Right atrium auricular region (tissue), 2 donors: ENCODE measurements around the gene TMEM37. TPM values are rescaled to one million over a fixed set of nuclear protein-coding genes. Genes with fewer than 3 reads are reported as not detected.
"Not testable (repeated sequence)": the region's sequence is repeated elsewhere in the genome, so short reads cannot be mapped to it uniquely, and the experiment has no call there.

Experiments used
- DNase-seq: peaks from one replicate; pipeline ENCODE4 v3.0.0-alpha.2; 2019; ENCODE audit warnings: low spot score
- H3K27ac ChIP-seq, 2 donors: fragments of 200-600 bp; sonication (generic); 1 replicate in 1 of 2; 2 replicates in 1 of 2; pipeline ENCODE4 v1.5.1; 2016 to 2019
- H3K27me3 ChIP-seq, 2 donors: fragments of 200-600 bp; sonication (generic); one replicate each; pipeline versions ENCODE4 v1.5.1 to v1.6.0; 2017 to 2019
- H3K36me3 ChIP-seq: fragments of 200-600 bp; sonication (generic); one replicate; pipeline ENCODE4 v1.5.1; 2016
- H3K4me1 ChIP-seq, 2 donors: fragments of 200-600 bp; sonication (generic); one replicate each; pipeline versions ENCODE4 v1.5.1 to v1.6.0; 2017 to 2019
- H3K4me3 ChIP-seq, 2 donors: fragments of 200-600 bp; sonication (generic); 1 replicate in 1 of 2; 2 replicates in 1 of 2; pipeline ENCODE4 v1.5.1; 2017 to 2019; ENCODE audit warnings: mild to moderate bottlenecking in 1 of 2, moderate library complexity in 1 of 2
- H3K9me3 ChIP-seq, 2 donors: fragments of 200-600 bp; sonication (generic); one replicate each; pipeline ENCODE4 v1.5.1; 2019
- total RNA-seq, 2 donors: library from RNA; depleted of rRNA; stranded (reverse); fragments of >200 nt; gene quantifications; one replicate each; pipeline ENCODE4 v1.1.0, GENCODE V29; 2016
- TF ChIP-seq, protein P1 (sequence below), 2 donors: fragments of 200-600 bp; sonication (generic); IDR thresholded peaks; one replicate each; pipeline ENCODE4 v1.5.1; 2019; ENCODE audit warnings: antibody characterized with exemption in 2 of 2

Gene TMEM37
- total RNA-seq, 2 donors from 2014 or later, result 3.3 to 5.4 TPM

DNA sequence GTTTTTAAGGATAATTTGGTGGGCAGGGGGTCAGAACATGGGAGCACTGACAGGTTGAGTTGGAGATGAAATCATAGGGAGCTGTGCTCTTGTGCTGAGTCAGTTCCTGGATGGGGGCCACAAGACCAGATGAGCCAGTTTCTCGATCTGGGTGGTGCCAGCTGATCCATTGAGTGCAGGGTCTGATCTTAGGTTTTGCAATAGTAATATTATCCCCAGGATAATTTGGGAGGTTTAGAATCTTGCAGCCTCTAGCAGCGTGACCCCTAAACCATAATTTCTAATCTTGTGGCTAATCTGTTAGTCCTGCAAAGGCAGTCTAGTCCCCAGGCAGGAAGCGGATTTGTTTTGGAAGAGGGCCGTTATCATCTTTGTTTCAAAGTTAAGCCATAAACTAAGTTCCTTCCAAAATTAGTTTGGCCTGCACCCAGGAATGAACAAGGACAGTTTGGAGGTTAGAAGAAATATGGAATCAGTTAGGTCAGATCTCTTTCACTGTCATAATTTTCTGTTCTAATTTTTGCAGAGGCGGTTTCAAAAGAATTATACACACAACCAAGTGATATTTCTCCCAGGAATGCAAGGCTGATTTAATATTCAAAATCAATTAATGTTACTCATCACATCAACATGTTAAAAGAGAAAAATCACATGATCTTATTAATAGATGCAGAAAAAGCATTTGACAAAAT is 41.9 kb upstream of the TMEM37 start:
- DNase-seq, result no peak
- Histone ChIP-seq H3K27me3 (no peaks in the 10 kb centered on the region), H3K4me3 (no peak overlapping the region), H3K36me3 (no peaks in the 10 kb centered on the region), H3K27ac (peak overlapping the region; percentile 46 to 47), H3K9me3 (no peaks in the 10 kb centered on the region), H3K4me1 (peaks cover 0 to 27% of the 10 kb centered on the region in 2 donors)
- TF ChIP-seq, protein P1, sequence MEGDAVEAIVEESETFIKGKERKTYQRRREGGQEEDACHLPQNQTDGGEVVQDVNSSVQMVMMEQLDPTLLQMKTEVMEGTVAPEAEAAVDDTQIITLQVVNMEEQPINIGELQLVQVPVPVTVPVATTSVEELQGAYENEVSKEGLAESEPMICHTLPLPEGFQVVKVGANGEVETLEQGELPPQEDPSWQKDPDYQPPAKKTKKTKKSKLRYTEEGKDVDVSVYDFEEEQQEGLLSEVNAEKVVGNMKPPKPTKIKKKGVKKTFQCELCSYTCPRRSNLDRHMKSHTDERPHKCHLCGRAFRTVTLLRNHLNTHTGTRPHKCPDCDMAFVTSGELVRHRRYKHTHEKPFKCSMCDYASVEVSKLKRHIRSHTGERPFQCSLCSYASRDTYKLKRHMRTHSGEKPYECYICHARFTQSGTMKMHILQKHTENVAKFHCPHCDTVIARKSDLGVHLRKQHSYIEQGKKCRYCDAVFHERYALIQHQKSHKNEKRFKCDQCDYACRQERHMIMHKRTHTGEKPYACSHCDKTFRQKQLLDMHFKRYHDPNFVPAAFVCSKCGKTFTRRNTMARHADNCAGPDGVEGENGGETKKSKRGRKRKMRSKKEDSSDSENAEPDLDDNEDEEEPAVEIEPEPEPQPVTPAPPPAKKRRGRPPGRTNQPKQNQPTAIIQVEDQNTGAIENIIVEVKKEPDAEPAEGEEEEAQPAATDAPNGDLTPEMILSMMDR (IDR thresholded peaks at IDR 0.05), result no peak

DNA sequence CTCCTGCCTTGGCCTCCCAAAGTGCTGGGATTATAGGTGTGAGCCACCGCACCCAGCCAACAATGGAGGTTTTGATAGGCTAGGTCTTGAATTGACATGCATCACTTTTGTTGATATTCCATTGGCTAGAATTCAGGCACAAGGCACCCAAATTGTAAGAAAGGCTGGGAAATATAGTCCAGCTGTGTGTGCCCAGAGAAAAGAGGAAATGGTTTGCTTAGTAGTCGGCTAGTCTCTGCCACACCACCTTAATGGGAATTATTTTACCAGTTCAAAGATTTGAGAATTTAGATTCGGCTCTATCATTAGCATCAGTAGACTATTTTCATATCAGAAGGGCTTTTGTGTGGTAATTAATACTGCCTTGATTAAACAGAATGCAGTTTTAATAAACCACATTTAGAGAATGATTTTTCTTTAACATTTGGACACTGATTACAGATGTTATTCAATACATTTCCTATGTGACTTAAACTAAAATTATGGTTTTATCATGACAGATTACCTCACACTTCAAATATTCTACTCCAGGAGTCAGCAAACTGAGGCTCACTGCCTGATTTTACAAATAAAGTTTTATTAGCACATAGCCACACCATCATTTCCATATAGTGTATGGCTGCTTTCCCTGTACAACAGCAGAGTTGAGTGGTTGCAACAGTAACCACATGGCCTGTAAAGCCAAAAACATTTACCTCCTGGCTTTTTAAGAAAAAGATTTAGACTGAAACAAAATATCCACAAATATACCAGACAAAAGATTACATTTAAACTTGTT is 37.5 kb upstream of the TMEM37 start:
- Histone ChIP-seq H3K4me3 (no peak overlapping the region), H3K4me1 (peaks cover 0 to 12% of the 10 kb centered on the region in 2 donors), H3K27ac (no peak overlapping the region), H3K36me3 (no peaks in the 10 kb centered on the region), H3K27me3 (no peaks in the 10 kb centered on the region), H3K9me3 (no peaks in the 10 kb centered on the region)
- TF ChIP-seq, protein P1 (IDR thresholded peaks at IDR 0.05), result no peak
- DNase-seq, result no peak

DNA sequence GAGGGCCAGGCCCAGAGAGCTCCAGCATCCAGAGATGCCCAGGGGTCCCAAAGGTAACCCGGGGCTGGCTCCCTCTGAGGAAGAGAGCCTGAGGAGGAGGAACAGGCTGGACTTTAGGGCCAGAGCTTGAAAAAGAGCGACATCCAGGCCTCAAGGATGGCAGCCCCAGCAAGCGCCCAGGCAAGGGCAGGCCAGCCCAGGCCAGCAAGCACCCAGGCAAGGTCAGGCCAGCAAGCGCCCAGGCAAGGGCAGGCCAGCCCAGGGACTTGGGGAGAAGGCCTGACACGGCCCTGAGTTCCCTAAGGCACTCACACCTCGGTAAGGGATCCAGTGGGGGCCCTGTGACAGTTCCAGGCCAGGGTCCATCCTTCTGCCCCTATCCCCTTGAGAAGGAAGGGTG is 34.5 kb upstream of the TMEM37 start:
- Histone ChIP-seq H3K9me3 (no peaks in the 10 kb centered on the region), H3K36me3 (no peaks in the 10 kb centered on the region), H3K4me1 (peaks cover 0 to under 1% of the 10 kb centered on the region in 2 donors), H3K27me3 (no peaks in the 10 kb centered on the region), H3K27ac (no peak overlapping the region), H3K4me3 (no peak overlapping the region)
- DNase-seq, result no peak
- TF ChIP-seq, protein P1 (IDR thresholded peaks at IDR 0.05), result no peak

DNA sequence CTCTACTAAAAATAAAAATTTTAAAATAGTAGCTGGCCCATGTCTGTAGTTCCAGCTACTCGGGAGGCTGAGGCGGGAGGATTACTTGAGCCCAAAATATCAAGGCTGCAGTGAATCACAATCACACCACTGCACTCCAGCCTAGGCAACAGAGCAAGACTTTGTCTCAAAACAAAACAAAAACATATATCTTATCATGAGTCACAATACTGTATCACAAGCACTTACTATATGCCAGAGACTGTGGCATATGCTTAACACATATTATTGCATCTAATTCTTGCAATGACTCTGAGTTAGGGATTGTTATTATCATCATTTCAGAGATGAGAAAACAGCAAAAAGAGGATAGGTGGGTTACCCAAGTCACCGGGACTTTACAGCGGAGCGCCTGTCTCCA is 29.5 kb upstream of the TMEM37 start:
- no peak overlapping the region for H3K27ac ChIP-seq
- TF ChIP-seq, protein P1 (IDR thresholded peaks at IDR 0.05), result no peak
- H3K27me3 ChIP-seq, result no peaks in the 10 kb centered on the region
- no peak overlapping the region for H3K4me3 ChIP-seq
- no peak for DNase-seq
- H3K4me1 ChIP-seq, result peaks cover 0 to 11% of the 10 kb centered on the region in 2 donors
- H3K36me3 ChIP-seq, result no peaks in the 10 kb centered on the region
- H3K9me3 ChIP-seq, result peaks cover 0 to 4% of the 10 kb centered on the region in 2 donors

DNA sequence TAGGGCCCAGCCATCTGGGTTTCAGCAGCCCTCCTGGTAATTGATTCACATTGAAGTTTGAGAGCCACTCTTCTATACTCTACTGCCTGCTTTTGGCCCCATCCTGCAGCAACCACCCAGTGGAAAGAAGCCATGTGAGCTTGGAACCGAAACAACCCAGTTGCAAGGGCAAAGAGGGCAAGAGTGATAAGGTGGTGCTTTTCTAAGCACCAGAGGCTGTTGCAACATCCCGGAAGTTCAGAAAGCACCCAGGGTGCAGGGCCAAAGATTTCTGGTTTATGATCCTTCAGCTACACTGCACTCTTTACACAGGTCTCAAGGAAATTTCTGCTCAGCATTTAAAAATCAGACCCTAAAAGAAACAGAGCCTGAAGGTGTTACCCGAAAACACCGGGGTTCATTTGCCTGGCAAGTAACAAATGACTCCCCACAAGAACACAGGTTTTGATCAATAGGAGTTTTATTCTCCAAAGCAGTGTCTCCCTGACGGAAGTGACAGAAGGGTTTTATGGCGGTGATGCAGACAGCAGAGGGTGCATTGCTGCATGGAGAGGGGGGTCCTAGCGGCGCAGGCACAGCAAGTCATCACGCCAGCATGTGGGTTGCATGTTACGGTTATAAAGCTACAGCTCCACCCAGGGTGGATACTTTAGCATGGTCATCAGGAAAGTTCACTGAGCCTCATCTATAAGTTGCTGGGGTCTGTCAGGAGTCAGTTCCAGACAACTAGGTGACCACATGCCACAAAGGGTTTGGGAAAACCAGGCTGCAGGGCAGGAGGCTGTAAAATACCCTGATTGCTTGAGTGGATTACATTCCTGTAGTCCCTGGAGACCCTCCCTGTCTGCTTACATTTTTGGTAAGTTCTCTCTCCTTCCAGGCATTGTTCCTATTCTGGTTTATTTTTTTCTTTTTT is 28.8 kb upstream of the TMEM37 start:
- Histone ChIP-seq H3K4me1 (peaks cover 0 to 11% of the 10 kb centered on the region in 2 donors), H3K9me3 (peaks cover 0 to 4% of the 10 kb centered on the region in 2 donors), H3K27me3 (no peaks in the 10 kb centered on the region), H3K4me3 (no peak overlapping the region), H3K27ac (no peak overlapping the region), H3K36me3 (no peaks in the 10 kb centered on the region)
- TF ChIP-seq, protein P1 (IDR thresholded peaks at IDR 0.05), result no peak
- no peak for DNase-seq

DNA sequence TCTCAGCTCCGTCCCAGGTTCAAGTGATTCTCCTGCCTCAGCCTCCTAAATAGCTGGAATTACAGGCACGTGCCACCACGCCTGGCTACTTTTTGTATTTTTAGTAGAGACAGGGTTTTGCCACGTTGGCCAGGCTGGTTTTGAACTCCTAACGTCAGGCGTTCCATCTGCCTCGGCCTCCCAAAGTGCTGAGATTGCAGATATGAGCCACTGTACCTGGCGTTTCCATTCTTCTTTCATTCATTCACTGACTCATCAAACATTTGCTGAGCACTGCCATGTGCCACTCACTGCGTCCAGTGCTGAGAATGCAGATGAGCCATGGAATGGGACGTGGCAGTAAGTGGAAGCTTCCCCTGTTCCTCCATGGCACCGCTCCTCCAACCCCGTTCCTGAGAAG is 28.0 kb upstream of the TMEM37 start:
- not testable (repeated sequence) for H3K27me3 ChIP-seq, H3K4me3 ChIP-seq, H3K36me3 ChIP-seq, H3K27ac ChIP-seq, H3K9me3 ChIP-seq, DNase-seq
- peaks cover 0 to 11% of the 10 kb centered on the region in 2 donors for H3K4me1 ChIP-seq
